ENCODE measurements around the gene APOBEC3B.
"Not testable (repeated sequence)": the region's sequence is repeated elsewhere in the genome, so short reads cannot be mapped to it uniquely, and the experiment has no call there.

Gene APOBEC3B

DNA sequence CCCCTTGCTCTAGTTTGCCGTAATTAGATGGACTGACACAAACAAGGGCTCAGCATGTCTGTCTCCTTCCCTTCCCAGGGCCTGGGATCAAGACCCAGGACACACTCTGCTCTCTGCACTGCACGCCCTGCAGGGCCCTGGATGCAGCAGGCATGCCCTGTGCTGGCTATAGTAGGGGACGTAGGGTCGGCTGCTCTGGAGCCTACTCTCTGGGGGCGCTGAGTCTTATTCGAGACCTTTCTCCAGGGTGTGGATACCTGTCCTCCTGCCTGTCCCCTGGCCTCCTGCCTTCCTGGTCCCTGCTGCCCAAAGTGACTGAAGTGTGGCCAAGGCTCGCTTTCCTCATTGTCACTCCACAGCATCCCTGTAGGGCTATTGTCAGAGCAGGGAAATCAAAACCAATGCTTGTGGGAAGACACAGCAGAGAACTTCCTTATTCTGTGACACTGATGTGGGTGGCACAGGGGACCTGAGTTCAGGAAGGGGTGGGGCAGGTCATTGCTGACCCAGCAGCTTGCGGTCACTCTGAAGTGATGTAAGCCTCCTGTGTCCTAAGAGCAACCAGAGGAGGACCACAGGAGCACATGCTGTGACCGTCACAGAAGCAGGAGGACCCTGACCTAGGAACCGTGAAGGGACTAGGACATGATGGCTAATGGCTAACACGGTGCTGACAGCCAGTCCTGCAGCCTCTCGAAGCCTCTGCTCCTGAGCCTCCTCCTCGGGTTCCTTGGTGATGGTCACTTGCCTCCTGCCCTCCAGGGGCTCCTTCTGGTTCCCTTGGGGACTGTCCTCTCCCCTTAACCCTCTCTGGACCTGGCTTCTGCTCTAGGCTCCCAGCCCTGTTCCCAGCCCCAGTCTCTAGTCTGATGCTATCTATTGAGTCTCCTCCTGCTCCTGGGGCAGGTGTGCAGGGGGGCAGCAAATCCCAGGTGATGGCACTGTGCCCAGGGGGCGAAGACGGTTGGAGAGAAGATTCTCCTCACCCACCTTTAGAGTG, 14.4 kb upstream of the APOBEC3B start:
- Mint-ChIP-seq H3K27me3 (peaks cover 10% of the 10 kb centered on the region), H3K9me3 (no peaks in the 10 kb centered on the region), H3K4me3 (peak overlapping the region; percentile 51), H3K4me1 (peaks cover 17% of the 10 kb centered on the region), H3K36me3 (no peaks in the 10 kb centered on the region), H3K27ac (no peak overlapping the region)
- DNase-seq (ENCODE audit: low spot score in 2 of 2) (no peak), ATAC-seq (ENCODE audit: low read depth) (peak; percentile 63)

DNA sequence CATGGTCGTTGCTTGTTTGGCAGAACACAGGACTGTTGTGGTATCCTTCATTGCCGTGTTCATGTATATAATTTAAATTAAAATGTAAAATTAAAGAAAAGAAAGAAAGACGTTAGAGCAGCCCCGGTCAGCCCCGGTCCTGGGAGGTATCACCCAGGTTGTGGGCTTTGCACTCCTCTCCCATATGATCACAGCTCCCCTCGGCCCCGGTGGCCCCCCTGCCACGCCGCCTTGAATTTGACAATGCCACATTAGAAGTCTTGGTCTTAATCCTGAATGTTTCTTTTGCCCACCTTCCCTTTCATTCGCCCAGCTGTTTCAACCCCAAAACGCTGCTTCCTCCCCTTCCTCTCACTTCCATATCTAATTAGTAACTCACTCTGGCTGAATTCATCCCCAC, 13.3 kb upstream of the APOBEC3B start:
- no peak for ATAC-seq (ENCODE audit: low read depth)
- Mint-ChIP-seq H3K4me1 (peaks cover 17% of the 10 kb centered on the region), H3K27ac (no peak overlapping the region), H3K36me3 (no peaks in the 10 kb centered on the region), H3K27me3 (peaks cover 8% of the 10 kb centered on the region), H3K9me3 (no peaks in the 10 kb centered on the region), H3K4me3 (no peak overlapping the region)
- DNase-seq (ENCODE audit: low spot score in 2 of 2): no peak

DNA sequence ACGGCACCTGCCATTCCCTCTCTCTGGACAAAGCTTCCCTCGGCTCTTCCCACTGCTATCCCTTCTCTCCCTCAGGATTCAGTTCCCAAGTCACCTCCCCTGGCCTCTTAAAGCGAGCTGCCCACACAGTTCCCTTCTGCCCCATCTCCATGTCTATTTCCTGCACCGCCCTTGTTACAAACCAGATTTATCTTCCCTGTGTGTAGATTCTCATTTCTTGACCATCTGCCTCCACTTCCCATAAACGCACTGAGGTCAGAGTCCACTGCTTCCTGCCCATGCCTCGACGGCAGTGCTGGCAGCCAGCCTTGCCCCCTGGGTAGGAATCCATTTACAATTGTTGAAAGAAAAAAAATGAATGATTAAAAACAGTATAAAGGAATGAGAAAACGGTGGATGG, 11.6 kb upstream of the APOBEC3B start:
- Mint-ChIP-seq H3K27ac (no peak overlapping the region), H3K9me3 (no peaks in the 10 kb centered on the region), H3K36me3 (no peaks in the 10 kb centered on the region), H3K27me3 (peaks cover 8% of the 10 kb centered on the region), H3K4me3 (no peak overlapping the region), H3K4me1 (peaks cover 17% of the 10 kb centered on the region)
- DNase-seq (ENCODE audit: low spot score in 2 of 2): no peak
- no peak for ATAC-seq (ENCODE audit: low read depth)

DNA sequence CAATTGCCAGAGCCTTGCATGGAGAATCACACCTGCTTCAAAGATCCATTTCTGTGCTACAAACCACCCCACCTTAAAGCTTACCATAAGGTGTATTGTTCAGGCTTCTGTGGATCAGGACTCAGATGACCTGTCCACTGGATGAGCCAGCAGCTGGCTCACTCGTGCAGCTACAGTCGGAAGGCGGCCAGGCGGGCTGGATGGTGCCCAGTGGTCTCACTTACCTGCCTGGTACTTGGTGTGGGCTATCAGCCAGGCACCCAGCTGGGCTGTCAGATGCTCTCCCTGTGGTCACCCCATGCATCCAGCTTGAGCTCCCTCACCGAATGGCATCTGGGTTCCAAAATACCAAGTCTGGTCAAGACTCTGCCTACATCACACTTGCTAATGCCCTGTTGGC, 10.9 kb upstream of the APOBEC3B start:
- H3K9me3 Mint-ChIP-seq: no peaks in the 10 kb centered on the region
- H3K4me1 Mint-ChIP-seq: peaks cover 17% of the 10 kb centered on the region
- no peak for DNase-seq (ENCODE audit: low spot score in 2 of 2)
- no peaks in the 10 kb centered on the region for H3K36me3 Mint-ChIP-seq
- peaks cover 8% of the 10 kb centered on the region for H3K27me3 Mint-ChIP-seq
- no peak overlapping the region for H3K4me3 Mint-ChIP-seq
- ATAC-seq (ENCODE audit: low read depth): no peak
- H3K27ac Mint-ChIP-seq: no peak overlapping the region

DNA sequence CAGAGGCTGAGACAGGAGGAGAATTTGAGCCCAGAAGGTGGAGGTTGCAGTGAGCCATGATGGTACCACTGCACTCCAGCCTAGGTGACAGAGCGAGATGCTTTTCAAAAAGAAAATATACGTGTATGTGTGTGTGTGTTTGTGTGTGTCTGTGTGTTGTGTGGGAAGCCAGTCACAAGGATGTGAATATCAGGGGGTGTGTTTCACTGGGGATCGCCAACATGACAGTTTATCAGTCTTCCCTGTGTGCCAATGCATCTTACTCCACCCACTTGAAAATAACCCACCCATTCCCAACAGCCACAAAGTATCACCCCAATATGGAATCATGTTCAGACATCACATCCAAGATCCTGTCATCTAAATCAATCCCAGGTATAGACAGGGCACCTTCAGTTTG, 10.4 kb upstream of the APOBEC3B start:
- no peak overlapping the region for H3K4me3 Mint-ChIP-seq
- peaks cover 12% of the 10 kb centered on the region for H3K4me1 Mint-ChIP-seq
- H3K27me3 Mint-ChIP-seq: peaks cover 8% of the 10 kb centered on the region
- DNase-seq (ENCODE audit: low spot score in 2 of 2): no peak
- no peaks in the 10 kb centered on the region for H3K36me3 Mint-ChIP-seq
- no peak overlapping the region for H3K27ac Mint-ChIP-seq
- ATAC-seq (ENCODE audit: low read depth): no peak
- no peaks in the 10 kb centered on the region for H3K9me3 Mint-ChIP-seq

DNA sequence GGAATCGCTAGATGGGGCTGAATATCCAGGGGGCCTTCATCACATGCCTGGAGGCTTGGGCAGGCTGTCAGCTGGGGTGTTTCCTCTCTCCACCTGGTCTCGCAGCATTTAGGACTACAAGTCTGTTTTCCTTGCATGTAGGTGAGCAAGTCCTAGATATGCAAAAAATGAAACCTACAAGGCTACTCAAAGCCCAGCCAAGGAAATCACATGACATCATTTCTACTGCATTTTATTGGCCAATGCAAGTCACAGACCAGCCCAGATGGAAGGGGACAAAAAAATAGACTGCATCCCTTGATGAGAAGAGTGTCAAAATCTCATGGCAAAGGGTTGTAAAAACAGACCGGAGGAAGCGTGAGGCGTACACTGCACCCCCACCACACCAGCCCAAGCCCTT, 9.6 kb upstream of the APOBEC3B start:
- Mint-ChIP-seq H3K9me3 (no peaks in the 10 kb centered on the region), H3K27ac (no peak overlapping the region), H3K27me3 (peaks cover 8% of the 10 kb centered on the region), H3K36me3 (no peaks in the 10 kb centered on the region), H3K4me1 (peaks cover 10% of the 10 kb centered on the region), H3K4me3 (no peak overlapping the region)
- ATAC-seq (ENCODE audit: low read depth) (no peak), DNase-seq (ENCODE audit: low spot score in 2 of 2) (no peak)

DNA sequence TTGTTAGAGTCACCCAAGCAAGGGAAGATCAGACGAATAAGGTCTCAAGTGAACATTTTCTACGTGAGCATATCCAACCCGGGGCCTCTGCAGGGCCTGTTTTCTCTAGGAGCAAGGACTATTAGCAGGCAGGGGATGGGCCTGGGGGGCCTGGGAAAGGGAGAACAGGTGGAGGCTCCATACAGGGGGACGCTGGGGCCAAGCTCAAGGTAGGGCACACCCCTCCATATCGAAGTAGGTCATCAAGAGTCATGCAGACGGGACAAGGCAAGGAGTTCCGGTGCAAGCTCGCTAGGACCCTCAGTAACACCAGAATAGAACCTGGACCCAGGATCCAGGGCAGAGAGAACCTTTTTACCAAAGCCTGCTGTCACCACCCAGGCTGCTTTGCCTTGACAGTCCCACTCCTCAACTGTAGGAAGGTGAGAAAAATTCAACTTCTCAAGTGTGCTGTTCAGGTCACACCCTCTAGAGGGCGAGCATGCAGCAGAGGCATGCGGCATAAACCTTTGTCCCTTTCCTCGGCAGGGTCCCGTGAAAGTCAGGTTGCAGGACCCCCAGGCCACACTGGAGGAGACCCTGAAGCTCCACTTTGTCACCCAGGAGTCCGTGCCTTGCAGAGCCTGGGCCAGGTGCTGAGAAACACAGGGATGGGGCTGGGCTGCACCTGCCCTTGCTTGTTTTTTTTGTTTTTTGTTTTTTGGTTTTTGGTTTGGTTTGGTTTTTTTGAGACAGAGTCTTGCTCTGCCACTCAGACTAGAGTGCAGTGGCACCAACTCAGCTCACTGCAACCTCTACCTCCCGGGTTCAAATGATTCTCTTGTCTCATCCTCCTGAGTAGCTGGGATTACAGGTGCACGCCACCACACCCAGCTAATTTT, 8.6 kb upstream of the APOBEC3B start:
- H3K9me3 Mint-ChIP-seq: no peaks in the 10 kb centered on the region
- H3K4me1 Mint-ChIP-seq: peaks cover 3% of the 10 kb centered on the region
- no peak overlapping the region for H3K4me3 Mint-ChIP-seq
- H3K27me3 Mint-ChIP-seq: peaks cover 10% of the 10 kb centered on the region
- peak in 1 of 2 donors; percentile 53 for DNase-seq (ENCODE audit: low spot score in 2 of 2)
- no peak overlapping the region for H3K27ac Mint-ChIP-seq
- peak; percentile 59 for ATAC-seq (ENCODE audit: low read depth)
- no peaks in the 10 kb centered on the region for H3K36me3 Mint-ChIP-seq

DNA sequence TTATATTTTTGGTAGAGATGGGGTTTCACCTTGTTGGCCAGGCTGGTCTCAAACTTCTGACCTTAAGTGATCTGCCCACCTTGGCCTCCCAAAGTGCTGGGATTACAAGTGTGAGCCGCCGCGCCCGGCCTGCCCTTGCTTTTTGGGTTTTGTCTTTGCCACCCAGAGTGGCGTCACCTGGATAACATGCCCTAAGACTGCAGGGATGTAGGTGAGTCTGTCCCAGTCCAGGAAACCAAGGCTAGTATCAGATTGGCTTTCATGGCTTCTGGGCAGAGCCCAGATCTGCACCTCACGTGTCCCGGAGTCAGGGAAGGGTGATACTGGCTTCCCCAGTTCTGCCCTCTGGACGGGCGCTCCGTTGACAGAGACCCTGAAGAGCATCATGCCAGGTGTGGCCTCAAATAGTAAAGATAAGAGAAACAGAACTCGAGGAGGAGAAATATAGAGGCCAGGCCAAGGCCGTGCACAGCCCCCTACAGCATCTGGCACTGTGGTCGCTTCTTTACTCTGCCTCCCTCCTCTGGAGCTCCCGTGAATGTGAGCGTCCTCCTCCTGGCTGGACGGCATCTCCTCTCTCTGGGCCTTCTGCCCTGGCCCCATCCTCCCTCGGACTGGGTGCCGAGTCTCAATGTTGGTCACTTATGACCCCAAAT, 7.8 kb upstream of the APOBEC3B start:
- ATAC-seq (ENCODE audit: low read depth): no peak
- Mint-ChIP-seq H3K27ac (no peak overlapping the region), H3K9me3 (no peaks in the 10 kb centered on the region), H3K36me3 (no peaks in the 10 kb centered on the region), H3K4me1 (peaks cover 3% of the 10 kb centered on the region), H3K4me3 (no peak overlapping the region), H3K27me3 (peaks cover 10% of the 10 kb centered on the region)
- no peak for DNase-seq (ENCODE audit: low spot score in 2 of 2)

DNA sequence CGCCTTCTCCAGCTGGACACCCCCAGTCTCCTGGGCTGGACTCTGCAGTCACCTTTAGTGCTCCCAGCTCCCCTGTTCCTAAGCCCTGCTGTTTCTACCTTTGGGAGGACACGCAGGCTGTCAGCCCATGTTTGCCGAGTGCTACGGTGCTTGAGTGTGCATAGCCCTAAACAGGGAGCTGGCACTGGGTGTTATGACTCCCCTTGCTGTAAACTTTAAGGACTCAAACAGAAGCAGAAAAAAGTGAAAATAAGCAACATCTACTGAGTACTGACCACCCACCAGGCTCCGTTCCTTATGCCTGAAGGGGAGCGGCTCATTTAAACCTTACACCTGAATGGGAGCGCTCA, 7.3 kb upstream of the APOBEC3B start:
- Mint-ChIP-seq H3K27me3 (peaks cover 10% of the 10 kb centered on the region), H3K36me3 (no peaks in the 10 kb centered on the region), H3K4me1 (peaks cover 3% of the 10 kb centered on the region), H3K4me3 (no peak overlapping the region), H3K27ac (no peak overlapping the region), H3K9me3 (no peaks in the 10 kb centered on the region)
- DNase-seq (ENCODE audit: low spot score in 2 of 2): no peak
- no peak for ATAC-seq (ENCODE audit: low read depth)

DNA sequence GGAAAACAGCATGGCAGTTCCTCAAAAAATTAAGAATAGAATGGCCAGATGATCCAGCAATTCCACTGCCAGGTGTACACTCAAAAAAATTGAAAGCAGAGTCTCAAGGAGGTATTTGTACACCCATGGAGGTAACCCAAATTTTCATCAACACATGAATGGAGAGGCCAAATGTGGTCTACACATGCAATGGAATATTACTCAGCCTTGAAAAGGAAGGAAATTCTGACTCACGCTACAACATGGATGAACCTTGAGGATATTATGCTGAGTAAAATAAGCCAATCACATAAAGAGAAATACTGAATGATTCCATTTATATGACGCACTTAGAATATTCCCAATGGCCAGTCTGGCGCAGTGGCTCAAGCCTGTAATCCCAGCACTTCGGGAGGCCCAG, 4.9 kb upstream of the APOBEC3B start:
- ATAC-seq (ENCODE audit: low read depth); H3K4me3 Mint-ChIP-seq; DNase-seq (ENCODE audit: low spot score in 2 of 2); H3K27ac Mint-ChIP-seq; H3K9me3 Mint-ChIP-seq; H3K4me1 Mint-ChIP-seq; H3K36me3 Mint-ChIP-seq; H3K27me3 Mint-ChIP-seq: not testable (repeated sequence)

DNA sequence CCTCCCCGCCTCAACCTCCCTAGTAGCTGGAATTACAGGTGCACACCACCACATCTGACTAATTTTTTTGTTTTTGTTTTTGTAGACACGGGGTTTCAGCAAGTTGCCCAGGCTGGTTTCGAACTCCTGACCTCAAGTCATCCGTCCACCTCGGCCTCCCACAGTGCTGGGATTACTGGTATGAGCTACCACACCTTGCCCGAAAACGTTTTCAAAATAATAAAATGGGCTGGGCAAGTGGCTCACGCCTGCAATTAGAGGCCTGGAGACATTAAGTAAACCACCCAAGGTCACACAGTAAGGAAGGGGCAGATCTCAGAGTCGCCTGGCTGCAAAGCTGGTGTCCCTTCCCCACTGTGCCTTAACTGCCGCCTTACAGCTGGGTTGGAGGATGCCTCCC, 1.6 kb upstream of the APOBEC3B start:
- not testable (repeated sequence) for H3K27me3 Mint-ChIP-seq; H3K27ac Mint-ChIP-seq; DNase-seq (ENCODE audit: low spot score in 2 of 2); ATAC-seq (ENCODE audit: low read depth); H3K36me3 Mint-ChIP-seq; H3K9me3 Mint-ChIP-seq; H3K4me3 Mint-ChIP-seq
- peaks cover 13% of the 10 kb centered on the region for H3K4me1 Mint-ChIP-seq

DNA sequence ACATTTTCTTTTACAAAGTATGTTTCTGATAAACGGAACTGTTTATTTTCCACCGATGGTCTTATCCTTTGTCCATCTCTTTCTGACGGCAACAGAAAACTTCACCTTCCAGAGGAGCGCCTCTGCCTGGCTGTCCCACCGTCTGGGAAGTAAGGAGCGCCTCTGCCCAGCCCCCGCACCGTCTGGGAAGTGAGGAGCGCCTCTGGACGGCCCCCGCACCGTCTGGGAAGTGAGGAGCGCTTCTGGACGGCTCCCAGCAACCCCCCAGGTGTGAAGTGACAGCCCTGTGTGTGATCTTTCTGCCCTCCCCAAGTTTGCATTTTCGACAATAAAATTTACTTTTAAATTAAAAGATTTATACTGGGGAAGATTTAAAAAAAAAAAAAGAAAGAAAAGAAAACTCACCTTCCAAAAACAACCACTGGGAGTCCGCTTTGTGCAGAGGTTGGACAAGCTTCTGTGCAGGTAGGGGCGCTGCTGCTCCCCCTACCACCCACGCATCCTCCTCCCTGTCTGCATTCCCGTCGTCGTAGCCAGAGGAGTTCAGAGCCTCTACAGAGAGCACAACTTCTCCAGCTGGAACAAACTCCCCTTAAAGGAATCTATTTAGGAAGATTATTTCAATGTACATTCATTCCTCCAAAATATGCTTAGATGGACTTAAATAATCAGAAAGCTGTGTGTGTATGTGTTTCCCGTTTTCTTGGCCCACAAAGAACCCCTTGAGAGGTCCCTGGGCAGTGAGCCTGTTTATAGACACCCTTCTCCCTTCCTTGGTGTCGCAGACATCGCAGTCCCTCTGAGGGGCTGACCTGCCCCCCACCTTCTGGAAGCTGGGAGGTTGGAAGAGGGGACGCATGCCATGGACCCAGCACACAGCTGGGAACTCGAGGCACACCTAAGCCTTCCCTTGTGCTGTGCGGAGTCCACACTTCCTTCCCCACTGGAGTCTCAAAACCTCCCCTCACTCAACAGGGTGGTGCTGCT, 849 bp upstream of the APOBEC3B start:
- ATAC-seq (ENCODE audit: low read depth): peak; percentile 3
- Mint-ChIP-seq H3K36me3 (no peaks in the 10 kb centered on the region), H3K27me3 (peaks cover 2% of the 10 kb centered on the region), H3K4me3 (peak overlapping the region; percentile 93), H3K9me3 (no peaks in the 10 kb centered on the region), H3K4me1 (peaks cover 15% of the 10 kb centered on the region), H3K27ac (peak overlapping the region; percentile 83)
- no peak for DNase-seq (ENCODE audit: low spot score in 2 of 2)

DNA sequence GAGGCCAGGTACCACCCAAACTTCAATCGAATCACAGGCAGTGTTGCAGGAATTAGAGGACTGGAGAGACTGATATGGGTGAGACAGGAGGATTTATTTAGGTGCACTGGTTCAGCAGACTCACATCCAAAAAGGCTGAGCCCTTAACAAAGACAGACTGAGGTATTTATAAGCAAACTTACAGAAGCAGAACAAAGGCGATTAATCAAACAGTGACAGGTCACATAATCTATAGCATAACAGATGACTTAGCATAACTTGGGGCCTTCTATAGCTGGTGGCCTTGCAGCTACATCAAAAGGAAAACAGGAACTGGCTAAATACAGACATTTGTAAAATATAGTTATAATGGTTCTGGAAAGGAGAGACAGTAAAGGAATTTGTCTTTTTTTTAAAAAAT, 2.1 kb downstream of the APOBEC3B start:
- DNase-seq (ENCODE audit: low spot score in 2 of 2) (no peak), ATAC-seq (ENCODE audit: low read depth) (no peak)
- Mint-ChIP-seq H3K4me1 (peaks cover 19% of the 10 kb centered on the region), H3K36me3 (no peaks in the 10 kb centered on the region), H3K9me3 (no peaks in the 10 kb centered on the region), H3K27me3 (no peaks in the 10 kb centered on the region), H3K27ac (peak overlapping the region; percentile 81), H3K4me3 (no peak overlapping the region)

Measured in memory B cell (primary cell).